GM12878 (cell line): ENCODE data around the gene HSP90AB1. TPM values are rescaled to one million over a fixed set of nuclear protein-coding genes. Genes with fewer than 3 reads are reported as not detected.

Experiments used
- ATAC-seq: fragments of 200-7000 bp; cut with Tn5 transposase; 3 replicates; pipeline ENCODE4 v1.9.1; 2020; ENCODE audit warnings: mild to moderate bottlenecking, moderate library complexity
- BruUV-seq: library from RNA; stranded (reverse); fragments of 400-500 nt; replicated peaks from 2 replicates; lab custom pipeline; 2021; lab: Mats Ljungman, UMichigan
- CTCF ChIA-PET: fragments of 300-600 bp; sonication (Branson Sonifier 250); formaldehyde crosslinking; extraction: SDS; loops from one replicate; lab custom pipeline; 2021; ENCODE audit warnings: inconsistent platforms; lab: Yijun Ruan, JAX
- POLR2A ChIA-PET: fragments of 350-600 bp; formaldehyde crosslinking; extraction: SDS; loops from one replicate; lab custom pipeline; 2021; ENCODE audit warnings: inconsistent platforms; lab: Charles Lee
- RAD21 ChIA-PET: fragments of 300-600 bp; sonication (Branson Sonifier 250); formaldehyde crosslinking; loops from one replicate; lab custom pipeline; 2023; ENCODE audit warnings: antibody characterized with exemption; ENCODE audit not compliant: unreplicated experiment; lab: Charles Lee
- SMC1A ChIA-PET: fragments of 300-600 bp; sonication (Branson Sonifier 250); formaldehyde crosslinking; loops from one replicate; lab custom pipeline; 2023; ENCODE audit not compliant: unreplicated experiment, uncharacterized antibody; lab: Charles Lee
- DNase-seq: peaks from one replicate; pipeline ENCODE4 v3.0.0-alpha.2; 2011; ENCODE audit warnings: low read depth, low spot score
- FAIRE-seq: peaks from 3 replicates; lab custom pipeline; 2011; peaks lifted over from hg19 to GRCh38; lab: Jason Lieb, UNC
- H2AFZ ChIP-seq: 2 replicates; pipeline ENCODE4 v1.6.0; 2011; ENCODE audit warnings: low read depth, low read length, control low read depth; ENCODE audit not compliant: control insufficient read depth
- H3K27ac ChIP-seq: 2 replicates; pipeline ENCODE4 v1.5.1; 2011; ENCODE audit warnings: control low read depth; ENCODE audit not compliant: control insufficient read depth, insufficient read depth
- H3K27me3 ChIP-seq, 2 experiments: replicated peaks in 1 of 2; 2 replicates each; pipeline versions ENCODE4 v1.6.0 to v1.6.1; 2011; ENCODE audit warnings: low read length in 1 of 2; ENCODE audit not compliant: control insufficient read depth in 2 of 2, insufficient read depth in 2 of 2
- H3K36me3 ChIP-seq, 2 experiments: 2 replicates each; pipeline ENCODE4 v1.5.1; 2011; ENCODE audit warnings: low read length in 1 of 2; ENCODE audit not compliant: control insufficient read depth in 2 of 2, insufficient read depth in 2 of 2
- H3K4me1 ChIP-seq: 2 replicates; pipeline ENCODE4 v1.6.1; 2011; ENCODE audit warnings: mild to moderate bottlenecking, low read length, moderate library complexity, mixed read lengths; ENCODE audit not compliant: control insufficient read depth, insufficient read depth
- H3K4me2 ChIP-seq: 2 replicates; pipeline ENCODE4 v1.6.0; 2011; ENCODE audit warnings: control low read depth; ENCODE audit not compliant: control insufficient read depth, insufficient read depth
- H3K4me3 ChIP-seq: fragments of 200-600 bp; sonication (generic); 2 replicates; pipeline ENCODE4 v1.5.1; 2016
- H3K79me2 ChIP-seq: 2 replicates; pipeline ENCODE4 v1.6.0; 2011; ENCODE audit warnings: low read length; ENCODE audit not compliant: control insufficient read depth, insufficient read depth
- H3K9ac ChIP-seq: 2 replicates; pipeline ENCODE4 v1.8.0; 2011; ENCODE audit warnings: low read length, control low read depth, mixed read lengths; ENCODE audit not compliant: control insufficient read depth, insufficient read depth
- H3K9me3 ChIP-seq: replicated peaks from 3 replicates; pipeline ENCODE4 v1.5.1; 2011; ENCODE audit warnings: mild to moderate bottlenecking, low read length; ENCODE audit not compliant: control insufficient read depth, insufficient read depth
- H4K20me1 ChIP-seq: 2 replicates; pipeline ENCODE4 v1.6.0; 2011; ENCODE audit not compliant: control insufficient read depth, insufficient read depth
- CREM ChIP-seq: IDR thresholded peaks from 2 replicates; pipeline ENCODE4 v1.6.1; 2014; ENCODE audit warnings: antibody characterized with exemption, low read depth
- CTCF ChIP-seq, 3 experiments: IDR thresholded peaks in 2 of 3; conservative IDR thresholded peaks in 1 of 3; 2 replicates each; pipeline ENCODE4 v1.5.1; 2011; ENCODE audit warnings: low read depth in 3 of 3, low read length in 3 of 3, mild to moderate bottlenecking in 3 of 3, control low read depth in 2 of 3, moderate library complexity in 2 of 3, inconsistent platforms in 1 of 3, mixed read lengths in 1 of 3; ENCODE audit not compliant: control insufficient read depth in 2 of 3, insufficient read depth in 1 of 3; ENCODE audit errors: extremely low read depth in 1 of 3
- REST ChIP-seq: IDR thresholded peaks from 2 replicates; pipeline ENCODE4 v1.6.1; 2012; ENCODE audit warnings: mild to moderate bottlenecking, low read depth, low read length
- SMARCA5 ChIP-seq: fragments of 450-650 bp; IDR thresholded peaks from 2 replicates; pipeline ENCODE4 v1.6.1; 2017; ENCODE audit warnings: mild to moderate bottlenecking
- TBL1XR1 ChIP-seq: IDR thresholded peaks from 2 replicates; pipeline ENCODE4 v1.6.1; 2012; ENCODE audit warnings: low read depth, low read length, improper control_type of control experiment
- WGBS: methylation state at CpG from one replicate; pipeline ENCODE4 v1.1.6; 2016; ENCODE audit warnings: low lambda C conversion rate; ENCODE audit not compliant: insufficient replicate concordance, insufficient coverage; ENCODE audit errors: missing lambda C conversion rate; 5-methylcytosine and 5-hydroxymethylcytosine counted together
- in situ Hi-C: fragments of 300-500 bp; cut with MboI; formaldehyde crosslinking; loops from 9 replicates; pipeline ENCODE4 v1.14.3; 2018; ENCODE audit warnings: mixed read lengths
- intact Hi-C: fragments of 100-400 bp; cut with micrococcal nuclease; formaldehyde crosslinking; loops from one replicate; pipeline ENCODE4 v1.14.2; 2022; ENCODE audit not compliant: unreplicated experiment
- polyA plus RNA-seq, 11 experiments: library from polyadenylated mRNA; depleted of rRNA in 4 of 11; unstranded in 6 of 11; stranded (reverse) in 5 of 11; fragments of >200 nt; fragmentation: Nextera tagmentation in 4 of 11; fragmentation: Illumina TruSeq in 1 of 11; extraction: Ambion mirVana in 4 of 11; extraction: Trizol in 1 of 11; gene quantifications; 1 replicate in 1 of 11; 2 replicates in 10 of 11; pipeline versions ENCODE4 v1.2.1 to v1.2.3, GENCODE V29; 2011 to 2016; ENCODE audit warnings: inconsistent platforms in 2 of 11, missing spikeins in 2 of 11, low read depth in 1 of 11
- total RNA-seq, 4 experiments: library from RNA; depleted of rRNA in 3 of 4; stranded (reverse); fragments of >200 nt in 3 of 4; fragmentation: Illumina TruSeq in 1 of 4; extraction: Trizol in 1 of 4; gene quantifications; 2 replicates each; pipeline versions ENCODE4 v1.2.1 to v1.2.3, GENCODE V29; 2013 to 2021

The HSP90AB1 gene
- total and polyA plus RNA-seq, 10 of the 15 experiments (the other 5 are each of a cell fraction or from before 2014, with no cell fraction given): 988 to 1,682 (median 1,146) TPM

GRCh38 chr6:44224029-44224964, 22.6 kb upstream of the HSP90AB1 start:
- intact Hi-C loops: no loop called here
- FAIRE-seq (peak; percentile 68), ATAC-seq (peak; percentile 8), DNase-seq (no peak)
- Histone ChIP-seq H4K20me1 (no peaks in the 10 kb centered on the region), H3K9ac (peak overlapping the region; percentile 71), H3K36me3 (peaks cover 0 to under 1% of the 10 kb centered on the region in 2 experiments; a peak in 2 of 4 replicates), H2AFZ (peak overlapping the region; percentile 51; the same call in 1 of the 2 replicates), H3K9me3 (no peaks in the 10 kb centered on the region), H3K4me3 (peak overlapping the region; percentile 83), H3K79me2 (peaks cover 31% of the 10 kb centered on the region), H3K27ac (peak overlapping the region; percentile 13; the same call in 1 of the 2 replicates), H3K27me3 (no peaks in the 10 kb centered on the region), H3K4me2 (peak overlapping the region; percentile 95)
- ChIA-PET SMC1A (interaction anchor here (0.6 to 2.2 kb wide), 15 partner anchors 11 to 114 kb away, joined by 3 to 18 read pairs (median 6); no protein-coding TSS in a partner anchor), RAD21 (interaction anchor here (0.6 to 4.5 kb wide), 17 partner anchors 9 to 128 kb away, joined by 3 to 23 read pairs (median 6); partner anchors contain the start of gene HSP90AB1), CTCF (interaction anchor here (0.7 to 6.0 kb wide), 18 partner anchors 11 to 128 kb away, joined by 3 to 95 read pairs (median 4); partner anchors contain the start of gene HSP90AB1)
- in situ Hi-C loops: no loop called here
- WGBS: 12% methylated on average over 13 of the region's 18 CpGs
- BruUV-seq: TSS peak; percentile 45
- no peak for TF ChIP-seq CREM
- TF ChIP-seq SMARCA5: 0 out of 2 replicates have a peak, but pooled peaks have one; percentile 63
- TF ChIP-seq TBL1XR1: no peak
- peak in 2 of 3 experiments; percentile 17 to 25; a peak in 2 of 6 replicates for TF ChIP-seq CTCF (IDR thresholded peaks at IDR 0.05 in 2 of 3, conservative IDR thresholded peaks at IDR 0.05 in 1 of 3; ENCODE audit: control insufficient read depth in 2 of 3, extremely low read depth in 1 of 3, insufficient read depth in 1 of 3, low read depth in 3 of 3, low read length in 3 of 3)
- TF ChIP-seq REST: no peak
- TF ChIP-seq, all 136 proteins: peak for 2
- POLR2A ChIA-PET: interaction anchor here (0.8 to 7.0 kb wide), 9 partner anchors 12 to 39 kb away, joined by 3 to 63 read pairs (median 4); partner anchors contain the start of gene HSP90AB1
- H3K4me1 ChIP-seq: peaks cover 22% of the 10 kb centered on the region
